GM12891 (cell line): ENCODE measurements around the gene HTT.

ENCODE experiments used
- DNase-seq: peaks from one replicate; pipeline ENCODE4 v3.0.0; 2011; ENCODE audit warnings: low spot score; ENCODE audit not compliant: insufficient read length
- FAIRE-seq: peaks from 2 replicates; lab custom pipeline; 2011; peaks lifted over from hg19 to GRCh38; lab: Jason Lieb, UNC
- PAX5 ChIP-seq: IDR thresholded peaks from 2 replicates; pipeline ENCODE4 v1.6.1; 2011; ENCODE audit warnings: low read length, moderate library complexity, mild to moderate bottlenecking; ENCODE audit not compliant: insufficient read depth, severe bottlenecking
- POLR2A ChIP-seq: IDR thresholded peaks from 2 replicates; pipeline ENCODE4 v1.6.1; 2011; ENCODE audit warnings: low read depth, low read length, control low read depth
- POLR2AphosphoS5 ChIP-seq: IDR thresholded peaks from 2 replicates; pipeline ENCODE4 v1.6.1; 2011; ENCODE audit warnings: low read depth, low read length, control low read depth
- POU2F2 ChIP-seq: IDR thresholded peaks from 2 replicates; pipeline ENCODE4 v1.6.1; 2011; ENCODE audit warnings: low read depth, mild to moderate bottlenecking, control low read depth, low read length, moderate library complexity
- SPI1 ChIP-seq: IDR thresholded peaks from 2 replicates; pipeline ENCODE4 v1.6.1; 2011; ENCODE audit warnings: low read depth, low read length, control low read depth
- TAF1 ChIP-seq: IDR thresholded peaks from 2 replicates; pipeline ENCODE4 v1.6.1; 2011; ENCODE audit warnings: low read depth, low read length, control low read depth

HTT gene

DNA sequence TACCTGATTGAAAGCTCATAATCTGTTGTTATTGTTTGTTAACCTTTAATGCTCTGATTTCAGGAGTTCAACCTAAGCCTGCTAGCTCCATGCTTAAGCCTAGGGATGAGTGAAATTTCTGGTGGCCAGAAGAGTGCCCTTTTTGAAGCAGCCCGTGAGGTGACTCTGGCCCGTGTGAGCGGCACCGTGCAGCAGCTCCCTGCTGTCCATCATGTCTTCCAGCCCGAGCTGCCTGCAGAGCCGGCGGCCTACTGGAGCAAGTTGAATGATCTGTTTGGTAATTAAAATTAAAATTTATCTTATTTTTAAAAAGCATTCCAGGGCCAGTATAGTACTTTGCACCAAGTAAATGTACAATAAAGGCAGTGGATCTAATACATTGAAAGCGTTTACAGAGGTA lies 137.4 kb downstream of the HTT start:
- DNase-seq (no peak), FAIRE-seq (no peak)
- TF ChIP-seq POLR2AphosphoS5: no peak
- no peak for TF ChIP-seq TAF1
- TF ChIP-seq PAX5: no peak
- TF ChIP-seq POLR2A: no peak
- no peak for TF ChIP-seq POU2F2
- no peak for TF ChIP-seq SPI1

DNA sequence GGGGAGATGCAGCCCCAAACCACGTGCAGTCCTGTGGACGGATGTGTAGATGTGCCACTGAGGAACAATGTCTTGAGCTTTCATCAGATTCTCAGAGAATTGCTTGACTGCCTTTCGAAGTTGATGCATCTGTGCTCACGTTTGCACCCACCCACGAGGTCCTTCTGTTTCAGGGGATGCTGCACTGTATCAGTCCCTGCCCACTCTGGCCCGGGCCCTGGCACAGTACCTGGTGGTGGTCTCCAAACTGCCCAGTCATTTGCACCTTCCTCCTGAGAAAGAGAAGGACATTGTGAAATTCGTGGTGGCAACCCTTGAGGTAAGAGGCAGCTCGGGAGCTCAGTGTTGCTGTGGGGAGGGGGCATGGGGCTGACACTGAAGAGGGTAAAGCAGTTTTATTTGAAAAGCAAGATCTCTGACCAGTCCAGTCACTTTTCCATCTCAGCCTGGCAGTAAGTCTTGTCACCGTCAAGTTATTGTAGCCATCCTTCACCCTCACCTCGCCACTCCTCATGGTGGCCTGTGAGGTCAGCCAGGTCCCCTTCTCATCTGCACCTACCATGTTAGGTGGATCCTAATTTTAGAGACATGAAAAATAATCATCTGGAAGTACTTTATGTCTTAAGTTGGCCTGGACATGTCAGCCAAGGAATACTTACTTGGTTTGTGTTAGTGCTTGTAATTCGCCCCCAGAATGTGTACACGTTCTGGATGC lies 138.1 kb downstream of the HTT start:
- TF ChIP-seq PAX5: no peak
- no peak for TF ChIP-seq POLR2A
- TF ChIP-seq TAF1: no peak
- TF ChIP-seq SPI1: no peak
- TF ChIP-seq POLR2AphosphoS5: no peak
- TF ChIP-seq POU2F2: no peak
- no peak for FAIRE-seq
- DNase-seq: no peak

DNA sequence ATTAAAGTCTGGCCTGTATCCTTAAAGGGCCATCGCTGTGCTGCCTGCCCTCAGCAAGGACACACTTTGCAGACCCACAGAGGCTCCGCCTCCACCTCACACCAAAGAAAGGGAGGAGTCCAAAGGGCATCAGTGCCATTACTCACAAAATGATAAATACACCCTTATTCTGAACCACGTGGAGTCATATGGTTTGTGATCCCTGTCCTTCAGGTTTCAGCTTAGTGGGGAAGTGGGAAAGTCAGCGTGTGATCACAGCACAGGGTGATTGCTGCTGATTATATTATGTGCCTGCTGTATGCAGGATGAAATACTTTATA lies 138.6 kb downstream of the HTT start:
- FAIRE-seq (no peak), DNase-seq (no peak)
- no peak for TF ChIP-seq PAX5
- TF ChIP-seq POLR2A: no peak
- no peak for TF ChIP-seq SPI1
- TF ChIP-seq POLR2AphosphoS5: no peak
- TF ChIP-seq POU2F2: no peak
- no peak for TF ChIP-seq TAF1

DNA sequence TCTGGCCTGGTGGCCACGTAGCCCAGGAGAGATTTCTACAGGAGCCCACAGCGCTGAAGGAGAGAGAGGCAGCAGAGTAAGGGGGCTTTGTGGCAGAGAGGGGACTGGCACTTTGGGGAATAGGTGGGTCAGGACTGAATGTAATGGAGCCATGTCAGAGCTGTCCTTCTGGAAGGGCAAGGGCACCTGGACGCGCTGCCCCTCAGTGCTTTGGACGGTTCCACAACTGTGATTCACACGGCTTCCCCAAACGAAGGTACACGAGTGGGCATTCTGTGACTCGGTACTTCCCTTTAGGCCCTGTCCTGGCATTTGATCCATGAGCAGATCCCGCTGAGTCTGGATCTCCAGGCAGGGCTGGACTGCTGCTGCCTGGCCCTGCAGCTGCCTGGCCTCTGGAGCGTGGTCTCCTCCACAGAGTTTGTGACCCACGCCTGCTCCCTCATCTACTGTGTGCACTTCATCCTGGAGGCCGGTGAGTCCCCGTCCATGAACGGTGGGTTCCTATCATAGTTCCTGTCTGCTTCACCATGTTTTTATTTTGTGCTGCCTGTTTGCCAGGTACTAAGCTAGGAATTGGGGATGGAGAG lies 139.3 kb downstream of the HTT start:
- FAIRE-seq: no peak
- TF ChIP-seq SPI1 (no peak), POU2F2 (no peak), POLR2AphosphoS5 (no peak), TAF1 (no peak), PAX5 (no peak), POLR2A (no peak)
- no peak for DNase-seq

DNA sequence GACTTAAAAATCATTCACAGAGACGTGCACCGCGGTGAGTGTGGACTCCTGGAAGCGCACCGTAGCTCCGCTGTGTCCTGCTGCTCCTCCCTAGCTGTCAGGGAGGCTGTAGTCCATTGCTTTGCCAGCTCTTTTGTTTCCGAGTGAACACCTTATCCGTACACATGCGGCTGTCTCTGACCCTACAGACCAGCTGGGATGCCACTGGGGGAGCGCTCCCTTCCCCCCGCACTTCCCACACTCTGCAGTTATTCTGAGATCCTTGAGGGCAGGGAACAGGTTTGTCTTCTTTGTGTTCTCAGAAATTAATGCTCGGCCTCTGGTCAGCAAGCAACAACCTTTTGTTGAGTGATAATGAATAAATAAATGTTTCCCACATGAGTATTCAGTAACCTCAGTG lies 140.8 kb downstream of the HTT start:
- FAIRE-seq: no peak
- TF ChIP-seq POU2F2: no peak
- TF ChIP-seq TAF1: no peak
- TF ChIP-seq PAX5: no peak
- TF ChIP-seq SPI1: no peak
- no peak for DNase-seq

DNA sequence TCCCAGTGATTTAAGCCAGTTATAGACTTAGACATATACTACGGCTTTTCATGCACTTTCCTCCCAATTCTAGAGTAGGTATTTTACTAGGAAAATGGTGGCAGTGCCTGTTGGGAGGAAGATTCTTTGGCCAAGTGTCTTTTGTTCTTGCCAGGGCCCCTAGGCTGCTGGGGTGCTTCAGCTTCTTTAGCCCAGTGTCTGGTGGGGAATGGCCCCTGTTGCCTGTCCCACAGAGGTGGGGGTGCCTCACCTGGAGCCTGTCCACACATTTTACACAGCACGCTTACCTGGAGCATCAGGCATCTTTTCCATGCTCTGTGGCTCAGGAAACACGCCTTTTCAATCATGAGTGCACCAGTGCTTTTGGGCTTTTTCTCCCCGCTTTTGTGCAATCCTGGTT lies 141.3 kb downstream of the HTT start:
- no peak for DNase-seq
- TF ChIP-seq PAX5 (no peak), POLR2AphosphoS5 (no peak), TAF1 (no peak), POU2F2 (no peak), POLR2A (no peak), SPI1 (no peak)
- FAIRE-seq: no peak

DNA sequence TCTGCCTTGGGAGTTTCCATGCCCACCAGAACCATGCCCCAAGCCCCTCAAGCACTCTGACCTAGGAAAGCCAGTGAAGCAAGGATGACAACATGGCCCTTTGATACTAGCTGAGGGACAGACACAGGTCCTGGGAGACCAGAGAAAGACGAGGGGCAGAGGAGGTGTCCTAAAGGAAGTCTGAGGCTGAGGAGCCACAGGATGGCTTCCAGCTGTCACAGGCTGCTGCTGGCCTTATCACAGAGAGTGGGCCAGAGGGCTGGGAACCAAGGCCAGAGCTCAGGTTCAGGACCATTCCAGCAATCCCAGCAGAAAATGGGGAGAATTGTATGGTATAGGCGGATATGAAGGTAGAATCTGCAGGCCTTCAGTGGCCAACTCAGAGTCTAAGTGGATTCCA lies 142.8 kb downstream of the HTT start:
- TF ChIP-seq POU2F2 (no peak), PAX5 (no peak), TAF1 (no peak), POLR2A (no peak), SPI1 (no peak), POLR2AphosphoS5 (no peak)
- FAIRE-seq: no peak
- no peak for DNase-seq

DNA sequence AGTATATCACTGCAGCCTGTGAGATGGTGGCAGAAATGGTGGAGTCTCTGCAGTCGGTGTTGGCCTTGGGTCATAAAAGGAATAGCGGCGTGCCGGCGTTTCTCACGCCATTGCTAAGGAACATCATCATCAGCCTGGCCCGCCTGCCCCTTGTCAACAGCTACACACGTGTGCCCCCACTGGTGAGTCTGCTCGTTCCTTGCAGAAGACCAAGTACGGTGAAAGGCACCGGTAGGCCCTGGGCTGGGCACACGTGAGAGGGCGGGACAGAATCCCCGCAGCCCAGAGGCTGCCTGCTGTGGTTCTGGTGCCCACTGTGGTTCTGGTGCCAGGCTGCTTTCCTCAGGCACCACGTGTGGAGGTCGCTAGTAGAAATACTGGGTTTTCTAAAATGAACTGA lies 143.3 kb downstream of the HTT start:
- TF ChIP-seq PAX5: no peak
- TF ChIP-seq POLR2AphosphoS5: no peak
- TF ChIP-seq POLR2A: no peak
- no peak for TF ChIP-seq SPI1
- TF ChIP-seq TAF1: no peak
- TF ChIP-seq POU2F2: no peak
- FAIRE-seq (no peak), DNase-seq (no peak)

DNA sequence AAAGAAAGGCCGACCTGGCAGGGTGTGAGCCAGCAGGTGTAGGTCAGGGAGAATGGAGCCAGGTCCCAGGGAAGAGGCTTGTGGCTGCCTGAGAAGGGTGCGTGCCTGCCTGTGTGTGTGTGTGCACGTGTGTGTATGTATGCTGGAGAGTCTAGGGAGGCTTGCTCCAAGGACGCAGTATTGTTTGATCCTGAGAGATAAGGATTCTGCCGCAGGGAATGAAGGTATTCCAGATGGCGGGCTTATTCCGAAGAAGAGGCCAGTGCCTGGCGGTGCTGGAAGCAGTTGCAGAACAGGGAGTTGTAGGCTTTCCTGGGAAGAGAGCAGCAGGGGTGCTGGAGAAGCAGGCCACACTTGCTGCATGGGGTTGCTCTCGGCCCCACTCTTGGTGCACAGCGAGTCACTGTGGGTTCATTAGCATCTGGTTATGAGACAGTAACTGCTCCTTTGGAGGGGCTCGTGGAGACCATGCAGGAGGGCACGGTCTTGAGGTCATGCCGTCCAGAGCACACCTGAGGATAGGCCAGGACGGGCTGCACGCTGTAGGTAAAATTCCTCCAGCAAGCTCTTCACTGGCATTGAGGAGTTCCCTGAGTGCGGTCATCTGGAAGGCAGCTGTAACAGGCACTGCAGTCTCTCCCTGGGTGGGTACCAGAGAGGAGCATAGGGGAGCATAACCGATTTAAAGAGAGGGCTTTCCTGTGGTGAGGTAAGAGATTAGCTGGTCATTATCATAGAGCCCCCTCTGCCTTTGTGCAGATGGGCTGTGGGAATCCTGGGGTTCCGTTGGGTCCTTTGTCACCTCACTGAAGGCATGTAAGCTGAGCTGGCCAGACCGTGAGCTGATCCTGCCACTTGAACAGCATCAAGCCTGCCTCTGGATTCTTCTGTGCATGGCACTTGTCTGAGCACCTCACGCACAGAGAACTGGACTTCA lies 144.6 kb downstream of the HTT start:
- TF ChIP-seq TAF1: no peak
- TF ChIP-seq POLR2A: no peak
- TF ChIP-seq SPI1: no peak
- no peak for TF ChIP-seq POLR2AphosphoS5
- no peak for TF ChIP-seq PAX5
- TF ChIP-seq POU2F2: no peak
- DNase-seq: no peak

DNA sequence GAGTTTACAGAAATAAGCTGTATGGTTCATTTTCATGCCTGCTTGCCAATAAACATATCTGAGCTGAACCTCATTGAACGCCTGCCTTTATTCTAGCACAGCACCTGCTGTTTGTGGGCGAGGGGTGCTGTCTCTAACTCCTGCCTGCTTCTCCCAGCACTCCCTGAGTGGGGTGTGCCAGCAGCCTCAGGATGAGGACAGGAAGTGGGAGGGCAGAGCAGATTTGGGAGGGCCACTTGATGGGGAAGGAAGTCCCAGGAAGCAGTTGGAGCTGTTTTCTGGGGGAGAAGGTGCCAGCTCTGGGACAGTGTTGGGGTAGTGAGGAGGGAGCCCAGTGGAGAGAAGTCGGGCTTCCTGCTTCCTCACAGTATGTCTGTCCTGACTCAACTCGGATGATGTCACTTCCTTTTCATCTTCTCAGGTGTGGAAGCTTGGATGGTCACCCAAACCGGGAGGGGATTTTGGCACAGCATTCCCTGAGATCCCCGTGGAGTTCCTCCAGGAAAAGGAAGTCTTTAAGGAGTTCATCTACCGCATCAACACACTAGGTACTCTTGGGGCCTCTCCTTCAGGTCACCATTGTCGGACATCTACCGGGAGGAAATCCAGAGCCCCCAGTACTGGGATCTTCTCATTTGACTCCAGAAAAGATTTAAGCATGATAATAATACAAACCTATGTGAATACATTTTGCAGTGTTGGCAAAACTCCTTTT lies 145.4 kb downstream of the HTT start:
- TF ChIP-seq SPI1 (no peak), TAF1 (no peak), POLR2AphosphoS5 (no peak), POLR2A (no peak), PAX5 (no peak), POU2F2 (no peak)
- DNase-seq (no peak), FAIRE-seq (no peak)

More for the DNA sequence above, 144.6 kb downstream of the HTT start:
- FAIRE-seq: no peak
